ENCODE measurements around the gene CYP4A22.
"Not testable (repeated sequence)": the region's sequence is repeated elsewhere in the genome, so short reads cannot be mapped to it uniquely, and the experiment has no call there.

DNA sequence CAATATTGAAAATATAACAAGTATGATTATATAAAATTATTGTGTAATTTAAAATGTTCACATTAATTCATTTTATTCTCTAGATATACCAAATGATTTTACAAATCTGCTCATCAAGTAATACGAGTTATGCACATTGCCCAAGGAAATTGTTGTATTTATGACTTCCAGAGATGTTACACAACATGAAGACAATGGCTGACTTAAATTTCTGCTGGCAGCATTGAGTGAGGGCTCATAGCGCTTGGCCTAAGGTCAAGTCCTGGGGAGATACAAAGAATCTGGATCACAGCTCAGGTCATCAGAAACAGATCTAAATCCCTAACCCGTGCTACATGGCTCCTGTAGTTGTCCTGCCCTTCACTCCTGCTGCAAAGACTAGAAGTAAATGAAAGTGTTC is 3.1 kb downstream of the CYP4A22 start:
- TF ChIP-seq, protein P1, sequence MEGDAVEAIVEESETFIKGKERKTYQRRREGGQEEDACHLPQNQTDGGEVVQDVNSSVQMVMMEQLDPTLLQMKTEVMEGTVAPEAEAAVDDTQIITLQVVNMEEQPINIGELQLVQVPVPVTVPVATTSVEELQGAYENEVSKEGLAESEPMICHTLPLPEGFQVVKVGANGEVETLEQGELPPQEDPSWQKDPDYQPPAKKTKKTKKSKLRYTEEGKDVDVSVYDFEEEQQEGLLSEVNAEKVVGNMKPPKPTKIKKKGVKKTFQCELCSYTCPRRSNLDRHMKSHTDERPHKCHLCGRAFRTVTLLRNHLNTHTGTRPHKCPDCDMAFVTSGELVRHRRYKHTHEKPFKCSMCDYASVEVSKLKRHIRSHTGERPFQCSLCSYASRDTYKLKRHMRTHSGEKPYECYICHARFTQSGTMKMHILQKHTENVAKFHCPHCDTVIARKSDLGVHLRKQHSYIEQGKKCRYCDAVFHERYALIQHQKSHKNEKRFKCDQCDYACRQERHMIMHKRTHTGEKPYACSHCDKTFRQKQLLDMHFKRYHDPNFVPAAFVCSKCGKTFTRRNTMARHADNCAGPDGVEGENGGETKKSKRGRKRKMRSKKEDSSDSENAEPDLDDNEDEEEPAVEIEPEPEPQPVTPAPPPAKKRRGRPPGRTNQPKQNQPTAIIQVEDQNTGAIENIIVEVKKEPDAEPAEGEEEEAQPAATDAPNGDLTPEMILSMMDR (IDR thresholded peaks at IDR 0.05): not testable (repeated sequence)
- TF ChIP-seq POLR2AphosphoS5, POLR2A, EP300 (IDR thresholded peaks at IDR 0.05): not testable (repeated sequence)
